NCI-H345 (cell line): ENCODE results near the gene PLB1.
A peak's percentile ranks its signal among the peaks of the same experiment; 100 is the strongest.

Source experiments
- DNase-seq: peaks from one replicate; lab custom pipeline; 2025; lab: John Stamatoyannopoulos, UW

Gene PLB1

GRCh38 chr2:28612131-28612812 lies 116.4 kb downstream of the PLB1 start:
- DNase-seq = no peak

GRCh38 chr2:28613186-28613585 lies 117.3 kb downstream of the PLB1 start:
- no peak for DNase-seq

GRCh38 chr2:28613633-28614501 lies 118.0 kb downstream of the PLB1 start:
- DNase-seq = no peak

- no peak for DNase-seq
Measured at GRCh38 chr2:28615706-28616105, 119.8 kb downstream of the PLB1 start.

- DNase-seq = no peak
Measured at GRCh38 chr2:28616396-28616999, 120.6 kb downstream of the PLB1 start.

- no peak for DNase-seq
Measured at GRCh38 chr2:28617502-28618184, 121.8 kb downstream of the PLB1 start.

- DNase-seq = no peak
Measured at GRCh38 chr2:28618221-28619141, 122.6 kb downstream of the PLB1 start.

- no peak for DNase-seq
Measured at GRCh38 chr2:28619213-28620196, 123.6 kb downstream of the PLB1 start.

- no peak for DNase-seq
Measured at GRCh38 chr2:28620291-28620793, 124.5 kb downstream of the PLB1 start.

- DNase-seq = no peak
Measured at GRCh38 chr2:28620801-28621171, 124.9 kb downstream of the PLB1 start.

- peak; percentile 87 for DNase-seq
Measured at GRCh38 chr2:28621172-28622100, 125.6 kb downstream of the PLB1 start.

- no peak for DNase-seq
Measured at GRCh38 chr2:28622101-28622499, 126.2 kb downstream of the PLB1 start.

- no peak for DNase-seq
Measured at GRCh38 chr2:28623582-28624405, 127.9 kb downstream of the PLB1 start.

- DNase-seq = no peak
Measured at GRCh38 chr2:28624436-28624792, 128.6 kb downstream of the PLB1 start.

- no peak for DNase-seq
Measured at GRCh38 chr2:28624793-28625701, 129.2 kb downstream of the PLB1 start.

GRCh38 chr2:28626376-28626775 lies 130.5 kb downstream of the PLB1 start:
- no peak for DNase-seq

- no peak for DNase-seq
Measured at GRCh38 chr2:28626891-28627421, 131.1 kb downstream of the PLB1 start.
